HL-60 (cell line): ENCODE measurements around the gene DMD.

ENCODE experiments used
- DNase-seq, 2 experiments: peaks; one replicate each; pipeline ENCODE4 v3.0.0-alpha.2; 2010 to 2020; ENCODE audit warnings: low read depth in 1 of 2, low spot score in 1 of 2
- H3K27ac ChIP-seq: fragments of 250-450 bp; sonication (Bioruptor Pico); replicated peaks from 2 replicates; pipeline ENCODE4 v1.5.1; 2020; ENCODE audit warnings: mild to moderate bottlenecking, moderate library complexity
- H3K27me3 ChIP-seq: fragments of 250-450 bp; sonication (Bioruptor Pico); 2 replicates; pipeline ENCODE4 v1.5.1; 2021; ENCODE audit warnings: mild to moderate bottlenecking, moderate library complexity; ENCODE audit not compliant: insufficient read depth, poor library complexity, severe bottlenecking
- H3K4me3 ChIP-seq: replicated peaks from 2 replicates; pipeline ENCODE4 v1.5.1; 2011; ENCODE audit warnings: mild to moderate bottlenecking, control low read depth, low read length; ENCODE audit not compliant: insufficient read depth
- CTCF ChIP-seq: IDR thresholded peaks from one replicate; pipeline ENCODE4 v1.5.1; 2011; ENCODE audit warnings: low read length, control low read depth, inconsistent platforms; ENCODE audit not compliant: insufficient read depth
- GABPA ChIP-seq: IDR thresholded peaks from 2 replicates; pipeline ENCODE4 v1.6.1; 2012; ENCODE audit warnings: low read depth
- POLR2AphosphoS5 ChIP-seq: IDR thresholded peaks from 2 replicates; pipeline ENCODE4 v1.6.1; 2012; ENCODE audit warnings: low read depth
- REST ChIP-seq: IDR thresholded peaks from 2 replicates; pipeline ENCODE4 v1.6.1; 2012; ENCODE audit warnings: low read depth; ENCODE audit not compliant: insufficient replicate concordance
- SPI1 ChIP-seq: IDR thresholded peaks from 2 replicates; pipeline ENCODE4 v1.6.1; 2012; ENCODE audit warnings: low read depth, mild to moderate bottlenecking, borderline replicate concordance

DMD gene

GRCh38 chrX:31199056-31199839, 2012.1 kb downstream of the DMD start:
- Histone ChIP-seq H3K4me3 (no peak overlapping the region), H3K27ac (no peak overlapping the region), H3K27me3 (no peaks in the 10 kb centered on the region)
- DNase-seq, result no peak
- TF ChIP-seq SPI1 (no peak), GABPA (no peak), POLR2AphosphoS5 (no peak), REST (no peak), CTCF (no peak)

- no peak for TF ChIP-seq REST
- no peak for TF ChIP-seq CTCF
- no peak for TF ChIP-seq SPI1
- no peak for TF ChIP-seq POLR2AphosphoS5
- no peak for TF ChIP-seq GABPA
- H3K4me3 ChIP-seq, result no peak overlapping the region
- no peak overlapping the region for H3K27ac ChIP-seq
- H3K27me3 ChIP-seq, result no peaks in the 10 kb centered on the region
- DNase-seq, result no peak
These were observed 2021.0 kb downstream of the DMD start for GRCh38 chrX:31190221-31190975.

- no peak for DNase-seq
- TF ChIP-seq SPI1, result no peak
- TF ChIP-seq REST, result no peak
- no peak overlapping the region for H3K27ac ChIP-seq
- no peaks in the 10 kb centered on the region for H3K27me3 ChIP-seq
- no peak overlapping the region for H3K4me3 ChIP-seq
These were observed 2024.5 kb downstream of the DMD start for GRCh38 chrX:31186693-31187338.
